Measurements from ENCODE around the gene ATXN1.

DNA sequence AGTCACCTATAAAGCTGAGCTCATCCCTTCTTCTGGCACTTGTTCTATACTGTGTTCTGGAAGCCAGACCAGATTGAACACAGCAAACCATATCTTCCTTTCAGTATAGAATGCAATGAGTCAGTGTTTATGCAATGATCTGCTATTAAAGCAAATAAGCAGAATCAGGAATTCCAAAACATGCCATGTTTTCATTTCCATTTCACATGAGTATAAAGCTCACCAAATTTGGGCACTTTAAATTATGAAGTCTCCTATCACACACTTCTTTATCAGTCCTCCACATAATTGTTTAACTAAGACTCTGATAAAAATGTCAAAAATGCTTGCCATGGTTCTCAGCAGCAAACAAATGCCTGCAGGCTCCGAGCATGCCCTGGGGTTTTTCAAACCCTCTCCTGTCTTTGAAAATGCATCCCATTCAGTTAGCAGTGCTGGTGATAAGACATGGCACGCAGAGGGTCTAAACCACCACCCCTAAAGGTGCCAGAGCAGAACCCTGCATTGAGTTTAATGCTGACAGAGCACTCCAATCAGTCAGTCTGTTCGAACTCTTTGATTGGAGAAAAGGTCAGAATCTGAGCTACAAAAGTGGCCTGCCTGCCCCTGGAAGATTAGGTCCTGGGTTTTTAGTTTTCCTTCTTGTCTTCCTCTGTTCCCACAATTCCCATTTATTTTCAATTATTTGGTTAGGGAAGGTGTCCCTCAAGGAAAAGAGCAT, 288.8 kb downstream of the ATXN1 start:
- TF ChIP-seq, protein P1, sequence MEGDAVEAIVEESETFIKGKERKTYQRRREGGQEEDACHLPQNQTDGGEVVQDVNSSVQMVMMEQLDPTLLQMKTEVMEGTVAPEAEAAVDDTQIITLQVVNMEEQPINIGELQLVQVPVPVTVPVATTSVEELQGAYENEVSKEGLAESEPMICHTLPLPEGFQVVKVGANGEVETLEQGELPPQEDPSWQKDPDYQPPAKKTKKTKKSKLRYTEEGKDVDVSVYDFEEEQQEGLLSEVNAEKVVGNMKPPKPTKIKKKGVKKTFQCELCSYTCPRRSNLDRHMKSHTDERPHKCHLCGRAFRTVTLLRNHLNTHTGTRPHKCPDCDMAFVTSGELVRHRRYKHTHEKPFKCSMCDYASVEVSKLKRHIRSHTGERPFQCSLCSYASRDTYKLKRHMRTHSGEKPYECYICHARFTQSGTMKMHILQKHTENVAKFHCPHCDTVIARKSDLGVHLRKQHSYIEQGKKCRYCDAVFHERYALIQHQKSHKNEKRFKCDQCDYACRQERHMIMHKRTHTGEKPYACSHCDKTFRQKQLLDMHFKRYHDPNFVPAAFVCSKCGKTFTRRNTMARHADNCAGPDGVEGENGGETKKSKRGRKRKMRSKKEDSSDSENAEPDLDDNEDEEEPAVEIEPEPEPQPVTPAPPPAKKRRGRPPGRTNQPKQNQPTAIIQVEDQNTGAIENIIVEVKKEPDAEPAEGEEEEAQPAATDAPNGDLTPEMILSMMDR (IDR thresholded peaks at IDR 0.05) = no peak
- TF ChIP-seq POLR2A (IDR thresholded peaks at IDR 0.05; ENCODE audit: low read length) = no peak
- TF ChIP-seq RCOR1 (IDR thresholded peaks at IDR 0.05; ENCODE audit: low read depth, low read length) = no peak
- TF ChIP-seq, protein P2, sequence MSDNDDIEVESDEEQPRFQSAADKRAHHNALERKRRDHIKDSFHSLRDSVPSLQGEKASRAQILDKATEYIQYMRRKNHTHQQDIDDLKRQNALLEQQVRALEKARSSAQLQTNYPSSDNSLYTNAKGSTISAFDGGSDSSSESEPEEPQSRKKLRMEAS (IDR thresholded peaks at IDR 0.05) = no peak
- TF ChIP-seq NR3C1 (IDR thresholded peaks at IDR 0.05) = no peak
- TF ChIP-seq RAD21 (conservative IDR thresholded peaks at IDR 0.05 in 1 of 2, IDR thresholded peaks at IDR 0.05 in 1 of 2) = no peak
- TF ChIP-seq, protein P3, sequence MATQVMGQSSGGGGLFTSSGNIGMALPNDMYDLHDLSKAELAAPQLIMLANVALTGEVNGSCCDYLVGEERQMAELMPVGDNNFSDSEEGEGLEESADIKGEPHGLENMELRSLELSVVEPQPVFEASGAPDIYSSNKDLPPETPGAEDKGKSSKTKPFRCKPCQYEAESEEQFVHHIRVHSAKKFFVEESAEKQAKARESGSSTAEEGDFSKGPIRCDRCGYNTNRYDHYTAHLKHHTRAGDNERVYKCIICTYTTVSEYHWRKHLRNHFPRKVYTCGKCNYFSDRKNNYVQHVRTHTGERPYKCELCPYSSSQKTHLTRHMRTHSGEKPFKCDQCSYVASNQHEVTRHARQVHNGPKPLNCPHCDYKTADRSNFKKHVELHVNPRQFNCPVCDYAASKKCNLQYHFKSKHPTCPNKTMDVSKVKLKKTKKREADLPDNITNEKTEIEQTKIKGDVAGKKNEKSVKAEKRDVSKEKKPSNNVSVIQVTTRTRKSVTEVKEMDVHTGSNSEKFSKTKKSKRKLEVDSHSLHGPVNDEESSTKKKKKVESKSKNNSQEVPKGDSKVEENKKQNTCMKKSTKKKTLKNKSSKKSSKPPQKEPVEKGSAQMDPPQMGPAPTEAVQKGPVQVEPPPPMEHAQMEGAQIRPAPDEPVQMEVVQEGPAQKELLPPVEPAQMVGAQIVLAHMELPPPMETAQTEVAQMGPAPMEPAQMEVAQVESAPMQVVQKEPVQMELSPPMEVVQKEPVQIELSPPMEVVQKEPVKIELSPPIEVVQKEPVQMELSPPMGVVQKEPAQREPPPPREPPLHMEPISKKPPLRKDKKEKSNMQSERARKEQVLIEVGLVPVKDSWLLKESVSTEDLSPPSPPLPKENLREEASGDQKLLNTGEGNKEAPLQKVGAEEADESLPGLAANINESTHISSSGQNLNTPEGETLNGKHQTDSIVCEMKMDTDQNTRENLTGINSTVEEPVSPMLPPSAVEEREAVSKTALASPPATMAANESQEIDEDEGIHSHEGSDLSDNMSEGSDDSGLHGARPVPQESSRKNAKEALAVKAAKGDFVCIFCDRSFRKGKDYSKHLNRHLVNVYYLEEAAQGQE (IDR thresholded peaks at IDR 0.05) = no peak
- TF ChIP-seq FOXS1 (CRISPR knock-in tag; IDR thresholded peaks at IDR 0.05) = no peak
- no peak for TF ChIP-seq EP300 (IDR thresholded peaks at IDR 0.05)
